IMR-90 (cell line): ENCODE results near the gene SLC4A3. TPM values are rescaled to one million over a fixed set of nuclear protein-coding genes. Genes with fewer than 3 reads are reported as not detected.
A peak's percentile ranks its signal among the peaks of the same experiment; 100 is the strongest.

Experiments used
- ATAC-seq: fragments of 200-7000 bp; cut with Tn5 transposase; 2 replicates; pipeline ENCODE4 v1.9.1; 2020; ENCODE audit warnings: low read depth, mild to moderate bottlenecking, moderate library complexity
- BruUV-seq: library from RNA; stranded (reverse); fragments of 400-500 nt; replicated peaks from 2 replicates; lab custom pipeline; 2021; lab: Mats Ljungman, UMichigan
- CTCF ChIA-PET: fragments of 300-600 bp; formaldehyde crosslinking; extraction: SDS; loops from one replicate; lab custom pipeline; 2021; ENCODE audit warnings: antibody characterized with exemption; lab: Yijun Ruan, JAX
- POLR2A ChIA-PET: fragments of 300-600 bp; sonication (Branson Sonifier 250); formaldehyde crosslinking; loops from one replicate; lab custom pipeline; 2022; ENCODE audit warnings: antibody characterized with exemption; ENCODE audit not compliant: unreplicated experiment; lab: Charles Lee
- DNase-seq: peaks from one replicate; pipeline ENCODE4 v3.0.0; 2013
- H2AFZ ChIP-seq: replicated peaks from 2 replicates; pipeline ENCODE3; 2013; ENCODE audit warnings: low read length, mild to moderate bottlenecking; ENCODE audit not compliant: poor library complexity
- H2AK5ac ChIP-seq: 2 replicates; pipeline ENCODE4 v1.6.1; 2013; ENCODE audit warnings: low read depth, low read length, inconsistent platforms
- H2AK9ac ChIP-seq: replicated peaks from 2 replicates; pipeline ENCODE3; 2013; ENCODE audit warnings: mild to moderate bottlenecking, low read depth, low read length, moderate library complexity; ENCODE audit not compliant: poor library complexity
- H2BK120ac ChIP-seq: 2 replicates; pipeline ENCODE4 v1.6.1; 2013; ENCODE audit warnings: low read depth, low read length, inconsistent platforms
- H2BK15ac ChIP-seq: 3 replicates; pipeline ENCODE4 v1.6.1; 2013; ENCODE audit warnings: low read depth, low read length, inconsistent platforms
- H2BK20ac ChIP-seq: 2 replicates; pipeline ENCODE4 v1.6.1; 2013; ENCODE audit warnings: low read depth, mild to moderate bottlenecking, inconsistent platforms, low read length, moderate library complexity
- H2BK5ac ChIP-seq: 2 replicates; pipeline ENCODE4 v1.6.1; 2013; ENCODE audit warnings: mild to moderate bottlenecking, low read depth, low read length, inconsistent platforms; ENCODE audit not compliant: poor library complexity, severe bottlenecking
- H3K14ac ChIP-seq: replicated peaks from 2 replicates; pipeline ENCODE4 v1.6.1; 2013; ENCODE audit warnings: low read depth, low read length, inconsistent platforms
- H3K18ac ChIP-seq: 2 replicates; pipeline ENCODE4 v1.6.1; 2013; ENCODE audit warnings: low read depth, low read length, control low read depth
- H3K23ac ChIP-seq: 2 replicates; pipeline ENCODE4 v1.6.1; 2013; ENCODE audit warnings: low read depth, low read length, inconsistent platforms
- H3K27ac ChIP-seq: 2 replicates; pipeline ENCODE4 v1.5.1; 2013; ENCODE audit warnings: mild to moderate bottlenecking, control low read depth, low read length; ENCODE audit not compliant: insufficient read depth
- H3K27me3 ChIP-seq: 2 replicates; pipeline ENCODE4 v1.6.1; 2013; ENCODE audit warnings: low read length; ENCODE audit not compliant: control insufficient read depth, insufficient read depth
- H3K36me3 ChIP-seq: 2 replicates; pipeline ENCODE4 v1.6.1; 2013; ENCODE audit warnings: low read length, mixed read lengths; ENCODE audit not compliant: control insufficient read depth, insufficient read depth
- H3K4ac ChIP-seq: 2 replicates; pipeline ENCODE4 v1.6.1; 2013; ENCODE audit warnings: low read depth, low read length, inconsistent platforms
- H3K4me1 ChIP-seq: 2 replicates; pipeline ENCODE4 v1.6.1; 2013; ENCODE audit warnings: low read length, mixed read lengths; ENCODE audit not compliant: control insufficient read depth, insufficient read depth
- H3K4me2 ChIP-seq: 2 replicates; pipeline ENCODE4 v1.6.1; 2013; ENCODE audit warnings: low read depth, mild to moderate bottlenecking, control low read depth, low read length, moderate library complexity
- H3K4me3 ChIP-seq: 2 replicates; pipeline ENCODE4 v1.5.1; 2013; ENCODE audit warnings: low read depth, mild to moderate bottlenecking, control low read depth, low read length, moderate library complexity; ENCODE audit not compliant: insufficient read depth
- H3K56ac ChIP-seq: 2 replicates; pipeline ENCODE4 v1.6.1; 2013; ENCODE audit warnings: low read length, inconsistent platforms; ENCODE audit not compliant: insufficient read depth; ENCODE audit errors: extremely low read depth
- H3K79me1 ChIP-seq, 2 experiments: 2 replicates each; pipeline ENCODE4 v1.6.1; 2013; ENCODE audit warnings: low read length in 2 of 2, inconsistent platforms in 1 of 2, low read depth in 1 of 2
- H3K9ac ChIP-seq: 2 replicates; pipeline ENCODE4 v1.6.1; 2013; ENCODE audit warnings: low read depth, low read length, control low read depth
- H3K9me1 ChIP-seq: 2 replicates; pipeline ENCODE4 v1.6.1; 2013; ENCODE audit warnings: low read length, inconsistent platforms; ENCODE audit not compliant: insufficient read depth
- H3K9me3 ChIP-seq: 2 replicates; pipeline ENCODE4 v1.6.1; 2013; ENCODE audit warnings: low read length; ENCODE audit not compliant: control insufficient read depth, insufficient read depth
- H4K20me1 ChIP-seq: 2 replicates; pipeline ENCODE4 v1.6.1; 2013; ENCODE audit warnings: low read length, inconsistent platforms; ENCODE audit not compliant: insufficient read depth
- H4K5ac ChIP-seq: 2 replicates; pipeline ENCODE4 v1.6.1; 2013; ENCODE audit warnings: mild to moderate bottlenecking, low read depth, low read length, control low read depth
- H4K8ac ChIP-seq, 2 experiments: 2 replicates each; pipeline ENCODE4 v1.6.1; 2013; ENCODE audit warnings: low read depth in 2 of 2, low read length in 2 of 2, control low read depth in 1 of 2, inconsistent platforms in 1 of 2
- H4K91ac ChIP-seq: 2 replicates; pipeline ENCODE4 v1.6.1; 2013; ENCODE audit warnings: low read depth, low read length, inconsistent platforms; ENCODE audit not compliant: insufficient read depth
- CEBPB ChIP-seq: IDR thresholded peaks from 2 replicates; pipeline ENCODE4 v1.6.1; 2012; ENCODE audit warnings: low read depth, low read length, improper control_type of control experiment
- RCOR1 ChIP-seq: IDR thresholded peaks from 2 replicates; pipeline ENCODE4 v1.6.1; 2012; ENCODE audit warnings: mild to moderate bottlenecking, low read length, improper control_type of control experiment; ENCODE audit not compliant: insufficient replicate concordance
- WGBS, 2 experiments: methylation state at CpG; one replicate each; pipeline versions ENCODE4 v1.1.5 to v1.1.7; 2013; ENCODE audit warnings: missing lambda C conversion rate in 2 of 2; ENCODE audit not compliant: insufficient read length in 1 of 2; ENCODE audit errors: extremely low coverage in 2 of 2; 5-methylcytosine and 5-hydroxymethylcytosine counted together
- dilution Hi-C: fragments of 300-500 bp; cut with HindIII; formaldehyde crosslinking; loops from one replicate; pipeline ENCODE4 v1.14.3; 2018; ENCODE audit warnings: low sequenced_read_pairs; ENCODE audit not compliant: unreplicated experiment
- in situ Hi-C: fragments of 300-500 bp; cut with MboI; formaldehyde crosslinking; loops from 3 replicates; pipeline ENCODE4 v1.14.3; 2019; ENCODE audit warnings: low sequenced_read_pairs, inconsistent platforms, mixed read lengths
- intact Hi-C: fragments of 100-400 bp; cut with micrococcal nuclease; formaldehyde crosslinking; loops from 2 replicates; pipeline ENCODE4 v1.10.0; 2022
- polyA plus RNA-seq, 3 experiments: library from polyadenylated mRNA; depleted of rRNA; stranded (reverse); fragments of >200 nt; gene quantifications; 2 replicates each; pipeline ENCODE4 v1.2.3, GENCODE V29; 2012; ENCODE audit warnings: low replicate concordance in 1 of 3
- total RNA-seq: library from RNA; depleted of rRNA; stranded (reverse); fragments of >200 nt; gene quantifications from 2 replicates; pipeline ENCODE4 v1.2.3, GENCODE V29; 2012

SLC4A3 gene
- total and polyA plus RNA-seq, 2 of the 4 experiments (the other 2 are of a cell fraction) = 0.90 to 6.1 TPM

GRCh38 chr2:219598308-219599078 is 28.9 kb upstream of the SLC4A3 start:
- Histone ChIP-seq H3K9me1 (peaks cover 6% of the 10 kb centered on the region; the same call in 1 of the 2 replicates), H3K4ac (peak overlapping the region; percentile 97), H3K4me2 (peak overlapping the region; percentile 93), H2AFZ (peak overlapping the region; percentile 91), H3K27me3 (no peaks in the 10 kb centered on the region), H3K27ac (peak overlapping the region; percentile 58), H3K18ac (peak overlapping the region; percentile 64), H4K8ac (peak overlapping the region; percentile 99 to 100), H2BK20ac (peak overlapping the region; percentile 48; the same call in 1 of the 2 replicates), H3K36me3 (peaks cover 14% of the 10 kb centered on the region), H3K56ac (peak overlapping the region; percentile 88), H3K14ac (peak overlapping the region; percentile 96), H4K91ac (peak overlapping the region; percentile 91), H2BK120ac (peak overlapping the region; percentile 84), H2BK5ac (peak overlapping the region; percentile 69), H2AK5ac (peak overlapping the region; percentile 81), H3K79me1 (peaks cover 9 to 14% of the 10 kb centered on the region in 2 experiments), H2BK15ac (peak overlapping the region; percentile 86; the same call in 2 of the 3 replicates), H3K9ac (peak overlapping the region; percentile 72), H3K23ac (peak overlapping the region; percentile 78), H2AK9ac (peak overlapping the region; percentile 97), H4K20me1 (no peaks in the 10 kb centered on the region), H3K4me1 (peaks cover 2% of the 10 kb centered on the region), H3K4me3 (peak overlapping the region; percentile 63), H4K5ac (peak overlapping the region; percentile 96), H3K9me3 (no peaks in the 10 kb centered on the region)
- intact Hi-C loops = loop anchor here (5.0 kb wide), 1 partner anchor 89 kb away; no protein-coding TSS in a partner anchor
- TF ChIP-seq CEBPB (no peak), RCOR1 (no peak)
- DNase-seq (no peak), ATAC-seq (no peak)
- CTCF ChIA-PET = interaction anchor here (2.1 kb wide), 1 partner anchor 38 kb away, joined by 7 read pairs; no protein-coding TSS in a partner anchor
- 80% methylated on average over 1 of the region's 9 CpGs; no CpG with 5 or more reads in 1 of the 2 experiments for WGBS, 2 experiments
- dilution Hi-C loops = no loop called here
- POLR2A ChIA-PET = interaction anchor here (0.6 to 0.7 kb wide), 2 partner anchors 22 to 148 kb away, joined by 4 read pairs; no protein-coding TSS in a partner anchor
- in situ Hi-C loops = no loop called here
- TSS peak; percentile 65 for BruUV-seq
